ENCODE measurements around the gene TNNT1. TPM values are rescaled to one million over a fixed set of nuclear protein-coding genes. Genes with fewer than 3 reads are reported as not detected.

The TNNT1 gene, protein sequence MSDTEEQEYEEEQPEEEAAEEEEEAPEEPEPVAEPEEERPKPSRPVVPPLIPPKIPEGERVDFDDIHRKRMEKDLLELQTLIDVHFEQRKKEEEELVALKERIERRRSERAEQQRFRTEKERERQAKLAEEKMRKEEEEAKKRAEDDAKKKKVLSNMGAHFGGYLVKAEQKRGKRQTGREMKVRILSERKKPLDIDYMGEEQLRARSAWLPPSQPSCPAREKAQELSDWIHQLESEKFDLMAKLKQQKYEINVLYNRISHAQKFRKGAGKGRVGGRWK
- 1 to 10 TPM in 2 of 4 donors, not detected in 2; 2.5 to 9.3 TPM for total RNA-seq

DNA sequence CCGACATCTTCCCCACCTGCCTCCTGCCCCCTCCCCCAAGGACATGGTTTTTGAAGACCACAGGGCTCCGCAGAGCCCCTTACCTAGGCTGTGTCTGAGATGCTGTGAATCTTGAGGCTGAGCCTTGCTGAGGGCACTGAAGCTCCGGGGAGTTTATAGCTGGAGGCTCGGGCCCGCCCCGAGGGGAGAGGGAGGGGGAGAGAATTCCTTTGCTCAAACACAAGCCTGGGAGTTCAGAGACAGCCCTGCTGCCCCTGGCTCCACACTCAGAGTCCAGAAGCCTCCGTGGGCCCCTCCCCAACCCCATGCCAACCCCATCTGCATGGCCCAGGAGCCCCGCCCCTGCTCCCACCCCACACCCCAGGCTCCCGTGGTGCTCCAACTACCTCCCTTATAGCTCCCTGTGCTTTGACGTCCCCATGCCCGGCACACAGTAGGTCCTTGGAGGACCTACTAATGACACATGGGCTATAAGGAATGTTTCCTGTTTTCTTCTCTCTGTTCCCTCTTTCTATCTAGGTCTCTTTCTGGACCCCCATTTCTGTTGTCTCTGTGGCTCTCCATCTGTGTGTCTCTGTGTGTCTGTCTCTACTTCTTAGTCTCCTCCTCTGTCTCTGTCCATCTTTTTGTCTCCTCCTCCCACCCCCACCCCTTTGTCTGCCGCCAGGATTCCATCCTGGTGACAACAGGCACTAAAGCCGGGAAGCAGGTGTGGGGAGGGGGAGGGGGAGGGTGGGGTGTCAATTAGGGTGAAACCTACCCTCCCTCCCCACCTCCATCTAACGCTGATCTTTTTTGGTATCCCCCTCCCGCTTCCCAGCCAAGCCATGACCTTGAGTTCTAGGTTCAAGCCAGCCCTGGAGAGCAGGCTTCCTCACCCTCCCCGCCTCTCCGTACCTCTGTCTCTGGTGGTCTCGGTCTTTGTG is at the start of gene TNNT1:
Gene TNNT1 (minus strand): TSS at position 129 of the 926 bp plus-strand sequence. CDS start 2,049 bp downstream, outside the sequence.
- H3K27ac ChIP-seq: no peak within 1 kb of the TSS
- TF ChIP-seq POLR2A (IDR thresholded peaks at IDR 0.05): no peak
- no peak for TF ChIP-seq CTCF (IDR thresholded peaks at IDR 0.05)
- H3K27me3 ChIP-seq: peaks cover 19 to 35% of the 10 kb centered on the region in 2 donors
- intact Hi-C loops (cut with DNase I; ENCODE audit: low total_unique reads): no loop called here
- peaks cover 0 to 3% of the 10 kb centered on the region in 2 donors for H3K4me1 ChIP-seq
- DNase-seq: no peak
- no peaks in the 10 kb centered on the region for H3K36me3 ChIP-seq
- H3K9me3 ChIP-seq: no peaks in the 10 kb centered on the region
- H3K4me3 ChIP-seq: no peak within 1 kb of the TSS

DNA sequence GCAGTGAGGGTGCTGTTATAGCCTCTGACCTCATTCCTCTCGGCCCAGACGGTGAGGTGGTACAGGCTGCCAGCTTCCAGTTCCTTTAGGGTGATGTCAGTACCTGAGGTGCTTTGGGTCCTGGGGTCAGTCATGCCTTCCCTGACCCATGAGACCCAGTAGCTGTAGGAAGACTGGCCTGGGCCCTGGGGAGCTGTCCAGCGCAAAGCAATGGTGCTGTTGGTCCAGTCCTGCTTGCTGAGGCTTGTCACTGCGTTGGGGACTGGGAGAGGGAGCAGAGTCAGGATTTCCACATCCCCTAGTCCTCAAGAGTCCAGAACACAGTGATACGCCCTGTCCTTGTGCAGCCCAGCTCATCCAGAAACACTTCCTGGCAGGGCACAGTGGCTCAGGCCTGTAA is 49.6 kb upstream of the TNNT1 start:
- H3K27ac ChIP-seq: no peak overlapping the region
- H3K4me1 ChIP-seq: no peaks in the 10 kb centered on the region
- no peak for DNase-seq
- H3K27me3 ChIP-seq: no peaks in the 10 kb centered on the region
- H3K9me3 ChIP-seq: no peaks in the 10 kb centered on the region
- intact Hi-C loops (cut with DNase I; ENCODE audit: low total_unique reads): no loop called here
- TF ChIP-seq CTCF (IDR thresholded peaks at IDR 0.05) (no peak), POLR2A (IDR thresholded peaks at IDR 0.05) (no peak)
- no peak overlapping the region for H3K4me3 ChIP-seq
- no peaks in the 10 kb centered on the region for H3K36me3 ChIP-seq

DNA sequence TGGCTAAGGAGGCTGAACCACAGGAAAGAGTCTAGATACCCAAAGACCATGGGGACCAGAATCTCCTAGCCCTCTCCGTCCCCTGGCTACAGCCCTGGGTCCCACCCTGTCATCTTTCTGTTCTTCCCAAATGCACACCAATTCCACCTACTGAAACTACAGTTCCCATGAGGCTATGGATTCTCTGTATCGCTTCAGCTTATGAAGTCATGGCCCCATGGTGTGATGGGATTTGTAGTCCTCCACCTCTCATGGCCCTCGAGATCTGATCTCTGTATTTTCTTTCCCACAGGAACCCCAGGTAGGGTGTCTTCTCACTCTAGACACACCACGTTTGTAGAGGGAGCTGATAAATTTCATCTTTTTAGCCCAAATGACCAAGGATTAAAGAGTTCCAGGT is 48.5 kb upstream of the TNNT1 start:
- TF ChIP-seq CTCF (IDR thresholded peaks at IDR 0.05): no peak
- no peak for TF ChIP-seq POLR2A (IDR thresholded peaks at IDR 0.05)
- Histone ChIP-seq H3K9me3 (no peaks in the 10 kb centered on the region), H3K36me3 (no peaks in the 10 kb centered on the region), H3K4me1 (no peaks in the 10 kb centered on the region), H3K4me3 (no peak overlapping the region), H3K27me3 (no peaks in the 10 kb centered on the region), H3K27ac (no peak overlapping the region)
- no peak for DNase-seq
- intact Hi-C loops (cut with DNase I; ENCODE audit: low total_unique reads): no loop called here

- Histone ChIP-seq H3K4me3 (no peak overlapping the region), H3K4me1 (no peaks in the 10 kb centered on the region), H3K27me3 (no peaks in the 10 kb centered on the region), H3K9me3 (no peaks in the 10 kb centered on the region), H3K27ac (no peak overlapping the region), H3K36me3 (no peaks in the 10 kb centered on the region)
- intact Hi-C loops (cut with DNase I; ENCODE audit: low total_unique reads): no loop called here
- TF ChIP-seq CTCF (IDR thresholded peaks at IDR 0.05): no peak
- no peak for TF ChIP-seq POLR2A (IDR thresholded peaks at IDR 0.05)
- no peak for DNase-seq
Measured at GRCh38 chr19:55196803-55197202, 47.8 kb upstream of the TNNT1 start.

DNA sequence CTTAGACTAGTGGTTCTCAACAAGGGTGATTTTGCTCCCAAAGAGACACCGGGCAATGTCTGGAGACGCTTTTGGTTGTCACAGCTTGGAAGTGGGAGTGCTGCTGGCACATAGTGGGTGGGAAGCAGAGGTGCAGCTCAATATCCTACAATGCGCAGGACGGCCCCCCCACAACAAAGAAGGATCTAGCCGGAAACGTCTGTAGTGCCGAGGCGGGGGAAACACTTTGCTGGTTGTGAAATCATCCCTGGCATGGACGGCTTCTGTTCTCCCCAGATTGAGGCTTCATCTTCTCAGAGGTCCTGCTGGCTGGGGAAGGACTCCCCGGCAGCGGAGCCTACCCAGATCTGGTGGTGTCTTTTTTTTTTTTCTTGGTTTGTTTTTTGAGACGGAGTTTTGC is 44.5 kb upstream of the TNNT1 start:
- H3K9me3 ChIP-seq: no peaks in the 10 kb centered on the region
- H3K36me3 ChIP-seq: no peaks in the 10 kb centered on the region

More for the DNA sequence above, 44.5 kb upstream of the TNNT1 start:
- intact Hi-C loops (cut with DNase I; ENCODE audit: low total_unique reads): no loop called here
- Histone ChIP-seq H3K27ac (no peak overlapping the region), H3K27me3 (no peaks in the 10 kb centered on the region), H3K4me1 (no peaks in the 10 kb centered on the region), H3K4me3 (no peak overlapping the region)
- TF ChIP-seq CTCF (IDR thresholded peaks at IDR 0.05): no peak
- TF ChIP-seq POLR2A (IDR thresholded peaks at IDR 0.05): no peak
- DNase-seq: no peak
